Activated CD4-positive, alpha-beta T cell treated with anti-CD3 and anti-CD28 coated beads, Interleukin-2, amount 50 U/mL, for 48 hours (primary cell): ENCODE data around the gene GALNT13.

ENCODE experiments used
- DNase-seq, 2 experiments: peaks; one replicate each; pipeline ENCODE4 v3.0.0-alpha.2; 2020

The GALNT13 gene

DNA sequence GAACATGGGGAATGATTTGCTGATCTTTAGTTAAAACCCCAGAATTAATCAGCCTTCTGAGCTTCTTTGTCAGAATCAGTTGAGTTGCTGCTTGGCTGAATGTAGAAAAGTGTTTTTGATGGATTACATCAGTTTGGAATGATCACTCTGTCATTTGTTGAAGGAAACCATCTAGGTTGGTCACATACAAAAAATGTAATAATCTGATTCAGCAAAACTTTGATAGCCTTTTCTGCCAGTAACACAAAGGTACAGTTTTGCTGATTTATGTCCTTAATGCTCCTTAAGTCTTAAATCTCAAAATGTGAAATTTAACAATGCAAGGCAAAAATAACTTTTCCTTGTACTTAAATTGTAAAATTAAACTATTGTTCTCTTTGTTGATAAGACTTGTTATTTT is 74.3 kb downstream of the GALNT13 start:
- no peak for DNase-seq

DNA sequence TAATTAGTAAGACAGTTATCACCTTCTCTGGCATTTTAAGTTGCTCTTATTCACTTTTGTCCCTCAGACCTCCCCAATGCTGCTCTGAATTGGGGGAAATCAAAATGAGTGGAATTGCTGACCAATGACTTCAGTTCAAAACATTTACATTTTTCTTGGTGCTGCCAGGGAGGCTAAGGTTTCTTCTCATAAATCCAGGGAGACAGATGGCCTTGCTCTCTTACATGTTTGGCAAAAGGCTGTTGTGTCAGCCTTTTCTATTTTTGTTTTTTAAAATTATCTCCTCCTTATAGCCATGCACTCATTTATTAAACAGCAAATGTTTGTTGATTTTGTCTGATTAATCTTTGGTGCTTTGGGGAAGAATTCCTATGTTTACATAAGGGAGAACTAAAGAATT is 82.0 kb downstream of the GALNT13 start:
- DNase-seq: no peak

DNA sequence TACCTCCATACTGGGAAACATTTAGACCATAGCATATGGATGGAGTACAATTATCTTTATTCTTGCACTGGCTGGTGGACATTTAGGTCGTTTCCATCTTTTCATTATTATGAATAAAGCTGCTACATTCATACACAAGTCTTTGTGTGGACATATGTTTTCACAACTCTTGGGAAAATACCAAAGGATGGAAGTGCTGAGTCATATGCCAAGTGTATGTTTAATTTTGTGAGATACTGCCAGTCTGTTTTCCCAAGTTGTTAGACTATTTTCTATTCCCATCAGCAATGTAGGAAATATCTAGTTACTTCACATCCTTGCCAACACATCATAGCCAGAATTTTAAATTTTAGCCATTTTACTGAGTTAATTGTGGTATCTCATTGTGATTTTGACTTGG is 91.5 kb downstream of the GALNT13 start:
- DNase-seq: no peak

DNA sequence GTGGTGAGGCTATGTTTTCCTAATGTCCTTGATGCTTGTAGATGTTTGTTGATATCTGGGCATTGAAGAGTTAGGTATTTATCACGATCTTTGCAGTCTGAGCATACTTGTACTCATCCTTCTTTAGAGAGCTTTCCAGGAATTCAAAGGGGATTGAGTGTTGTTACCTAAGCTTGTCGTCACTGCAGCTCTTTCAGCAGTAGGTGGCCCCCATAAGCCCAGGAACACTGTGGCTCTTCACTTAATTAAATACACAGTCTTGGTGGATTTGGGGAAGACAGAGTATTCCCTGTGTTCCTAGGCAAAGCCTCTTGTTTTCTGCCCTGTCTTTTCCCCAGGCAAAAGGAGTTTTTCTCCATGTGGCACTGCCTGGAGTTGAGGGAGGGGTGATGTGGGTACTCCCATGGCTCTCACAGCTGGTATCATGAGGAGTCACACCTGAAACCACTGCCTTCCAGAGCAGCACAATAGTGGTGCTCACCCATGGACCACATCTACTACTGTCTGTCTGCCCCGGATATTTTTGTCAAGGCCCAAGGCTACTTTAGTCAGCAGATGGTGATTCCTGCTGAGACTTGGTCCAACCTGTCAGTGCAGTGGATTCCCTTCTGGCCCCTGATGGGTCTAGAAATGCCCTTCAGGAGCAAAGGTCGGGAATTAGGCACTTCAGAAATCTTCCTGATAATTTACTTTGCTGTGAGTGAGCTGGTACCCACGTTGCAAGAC is 95.7 kb downstream of the GALNT13 start:
- no peak for DNase-seq

DNA sequence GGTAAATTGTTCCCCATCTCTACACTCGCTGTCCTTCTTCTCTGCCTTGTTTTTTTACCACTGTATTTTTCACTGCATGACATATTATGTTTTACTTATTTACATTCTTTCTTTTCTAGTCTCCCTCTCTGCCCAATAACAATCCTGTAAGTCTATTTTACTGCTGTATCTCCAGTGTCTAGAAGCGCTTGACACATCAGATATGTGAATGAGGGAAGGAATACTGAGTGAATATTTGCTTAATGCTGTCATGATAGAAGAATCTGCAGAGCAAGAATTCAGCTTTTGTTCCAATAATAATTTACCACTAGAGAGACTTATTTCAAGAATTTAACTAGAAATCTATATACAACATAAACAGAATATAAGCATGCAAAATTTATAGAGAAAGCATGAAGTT is 99.5 kb downstream of the GALNT13 start:
- DNase-seq: no peak

DNA sequence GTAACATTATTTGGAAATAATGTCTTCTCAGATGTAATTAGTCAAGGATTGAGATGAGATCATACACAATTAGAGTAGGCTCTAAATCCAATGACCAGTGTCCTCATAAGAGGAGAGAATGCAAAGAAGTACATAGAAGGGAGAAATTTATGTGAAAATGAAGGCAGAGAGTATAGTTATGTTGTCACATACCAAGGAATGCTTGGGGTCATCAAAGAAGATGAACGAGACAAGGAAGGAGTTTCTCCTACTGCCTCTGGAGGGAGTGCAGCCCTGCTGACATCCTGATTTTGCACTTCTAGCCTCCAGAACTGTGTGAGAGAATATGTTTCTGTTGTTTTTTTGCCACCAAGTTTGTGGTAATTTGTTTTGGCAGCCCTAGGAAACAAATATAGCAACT is 100.1 kb downstream of the GALNT13 start:
- DNase-seq: no peak

DNA sequence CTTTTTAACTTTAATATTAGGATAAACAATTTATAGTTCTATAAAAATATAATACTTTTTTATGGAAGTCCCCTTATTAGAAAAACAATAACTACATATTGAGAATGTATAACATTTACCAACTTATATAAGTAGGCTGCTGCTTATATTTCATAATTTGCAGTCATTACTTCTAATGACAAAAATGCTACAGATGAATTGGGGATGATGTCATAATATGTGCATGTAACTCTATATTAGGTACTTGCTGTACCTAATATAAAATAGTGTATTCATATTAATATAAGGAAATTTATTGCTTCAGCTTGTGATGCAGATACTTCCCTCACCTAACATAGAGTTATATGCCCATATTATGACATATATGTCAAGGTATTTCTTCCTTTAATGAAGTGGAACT is 100.7 kb downstream of the GALNT13 start:
- DNase-seq: no peak

DNA sequence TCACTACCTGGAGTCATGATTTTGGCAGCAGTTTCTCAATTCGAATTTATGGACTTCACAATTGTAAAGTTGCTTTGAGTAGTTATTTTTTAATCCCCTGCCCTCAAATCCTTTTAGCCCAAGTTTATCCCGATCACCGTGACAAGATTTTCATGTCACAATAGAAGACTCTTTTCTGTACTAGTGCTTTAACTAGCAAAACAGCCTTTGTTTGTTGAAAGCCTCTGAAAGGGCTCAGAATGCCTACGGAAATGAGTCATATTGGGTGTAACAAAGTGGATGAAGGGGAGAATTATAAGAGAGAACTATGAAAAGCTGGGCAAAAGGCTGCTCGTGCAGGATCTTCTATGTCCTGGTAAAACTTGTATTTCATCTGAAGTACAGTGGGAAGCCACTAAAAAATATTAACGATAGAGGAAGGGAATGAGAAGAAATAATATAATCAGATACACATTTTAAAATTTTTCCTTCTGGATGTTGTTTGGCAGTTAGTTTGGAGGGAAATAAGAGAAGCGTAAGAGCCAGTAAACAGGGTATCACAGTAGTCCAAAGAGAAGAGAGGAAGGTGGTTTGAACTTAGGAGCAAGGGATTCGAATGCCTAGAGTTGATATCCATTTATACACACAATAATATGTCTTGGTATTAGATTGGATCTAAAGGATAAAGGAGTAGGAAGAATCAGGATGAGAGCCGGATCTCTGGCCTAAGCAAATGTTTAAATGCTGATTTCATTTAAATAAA is 114.9 kb downstream of the GALNT13 start:
- no peak for DNase-seq

DNA sequence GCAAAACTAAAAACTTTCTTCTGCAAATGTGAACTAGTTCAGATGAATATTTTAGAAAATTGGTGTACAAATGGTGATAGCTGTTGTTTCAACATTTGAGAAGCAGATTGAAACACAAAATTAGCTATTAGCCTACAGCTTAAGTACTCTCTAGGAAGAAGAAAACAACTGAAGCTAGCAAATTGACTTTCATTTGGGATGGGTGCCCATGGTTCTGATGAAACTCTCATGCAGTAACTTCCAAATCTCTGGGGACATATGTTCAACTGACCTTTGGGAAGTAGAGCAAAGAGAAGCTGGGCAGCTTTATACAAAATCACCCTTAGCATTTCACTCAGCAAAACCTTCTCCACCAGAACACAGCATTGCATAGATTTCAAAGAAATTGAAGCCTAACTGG is 119.0 kb downstream of the GALNT13 start:
- no peak for DNase-seq

DNA sequence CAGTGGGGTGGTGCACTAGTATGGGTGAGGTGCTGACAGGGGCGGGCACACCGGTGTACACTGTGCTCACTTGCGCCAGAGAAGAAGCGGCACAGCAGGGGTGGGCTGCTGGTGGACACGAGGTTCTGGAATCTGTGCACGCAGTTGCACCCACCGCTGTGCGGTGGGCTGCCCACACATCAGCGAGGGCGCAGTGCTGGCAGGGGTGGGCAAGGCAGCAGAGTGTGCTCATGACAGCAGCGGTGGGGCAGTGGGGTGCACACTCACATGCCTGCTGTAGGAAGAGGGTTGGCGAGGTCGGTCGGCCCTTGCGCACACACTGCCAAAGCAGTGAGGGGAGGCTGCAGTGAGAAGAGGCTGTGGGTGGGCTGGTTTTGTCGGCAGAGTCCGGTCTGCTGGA is 141.8 kb downstream of the GALNT13 start:
- DNase-seq: no peak

DNA sequence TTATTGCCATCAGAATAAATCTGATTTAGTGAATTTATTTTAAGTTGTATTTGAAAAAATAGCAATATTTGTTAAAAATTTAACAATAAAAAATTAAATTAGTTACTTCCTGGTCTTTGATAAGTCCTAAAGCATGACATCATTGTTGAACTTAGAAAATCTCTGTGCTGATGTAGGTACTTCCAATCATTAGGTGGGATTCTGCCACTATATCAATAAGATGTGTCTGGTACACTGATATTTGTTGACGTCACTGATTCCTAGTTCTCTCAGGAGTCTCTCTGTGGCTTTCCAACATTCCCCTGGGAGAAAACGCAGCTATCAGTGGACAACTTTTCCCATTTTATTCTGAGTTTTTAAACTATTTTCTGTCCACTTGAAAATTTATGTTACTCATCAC is 143.5 kb downstream of the GALNT13 start:
- DNase-seq: no peak

DNA sequence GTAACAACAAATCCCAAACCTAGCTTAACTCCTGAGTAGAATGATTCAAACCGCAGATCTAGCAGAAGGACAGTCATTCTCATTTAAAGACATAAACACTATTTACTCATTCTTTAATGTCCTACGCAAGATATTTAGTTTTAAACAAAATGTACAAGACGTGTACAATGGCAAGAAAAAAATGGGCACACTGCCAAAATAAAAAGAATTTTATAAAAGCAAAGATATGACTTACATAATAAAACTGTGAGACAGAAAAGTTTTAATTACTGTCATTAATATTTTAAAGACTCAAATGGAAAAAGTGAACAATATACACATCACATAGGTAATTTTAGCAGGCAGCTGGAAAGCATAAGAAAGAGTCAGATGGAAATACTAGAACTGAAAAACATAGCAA is 157.8 kb downstream of the GALNT13 start:
- no peak for DNase-seq

DNA sequence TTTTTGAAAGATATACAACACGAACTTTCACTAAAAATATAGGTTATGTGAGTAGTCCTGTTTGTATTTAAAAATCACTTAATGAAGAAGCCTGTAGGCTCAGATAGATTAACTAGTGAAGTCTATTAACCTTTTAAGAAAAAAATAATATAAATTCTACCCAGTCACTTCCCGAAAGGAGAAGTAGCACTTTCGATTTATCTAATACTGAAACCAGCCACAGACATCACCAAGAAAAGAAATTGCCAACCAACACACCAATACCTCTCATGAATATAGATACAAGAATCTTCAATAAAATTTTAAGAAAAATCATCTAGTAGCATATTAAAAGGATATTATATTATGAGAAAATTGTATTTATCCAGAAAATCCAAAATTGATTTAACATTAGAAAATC is 160.5 kb downstream of the GALNT13 start:
- no peak for DNase-seq

DNA sequence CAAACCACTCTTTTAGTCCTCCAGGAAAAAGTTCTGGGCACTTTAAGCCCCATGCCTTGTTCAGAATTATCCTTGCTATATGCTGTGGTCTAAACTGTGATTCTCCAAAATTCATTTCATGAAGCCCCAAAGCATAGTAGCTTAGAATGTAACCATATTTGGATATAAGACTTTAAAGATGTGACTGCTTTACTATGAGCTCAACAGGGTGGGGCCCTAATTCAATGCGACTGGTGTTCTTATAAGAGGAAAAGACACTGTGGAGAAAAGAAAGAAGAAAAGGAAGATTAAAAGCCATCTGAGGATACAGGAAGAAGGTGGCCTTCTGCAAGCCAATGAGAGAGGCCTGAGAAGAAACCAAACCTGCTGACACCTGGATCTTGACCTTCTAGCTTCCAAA is 174.8 kb downstream of the GALNT13 start:
- DNase-seq: no peak

DNA sequence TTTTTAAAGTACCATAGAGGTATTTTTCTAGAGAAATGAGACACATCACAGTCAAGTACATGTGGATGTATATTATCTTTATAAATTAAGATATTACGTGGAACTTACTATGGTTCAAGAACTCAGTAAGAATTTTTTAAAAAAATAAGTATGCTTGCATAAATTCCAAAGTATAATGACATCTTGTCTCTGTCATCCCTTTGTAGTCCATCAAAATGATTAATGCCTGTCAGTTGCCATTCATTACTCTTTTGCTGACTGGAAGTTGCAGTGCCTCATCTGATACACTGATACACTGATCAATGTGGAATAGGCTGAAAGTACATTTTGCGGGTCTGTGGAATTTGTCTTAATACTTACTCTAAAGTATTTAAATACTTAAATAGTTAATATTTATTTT is 177.2 kb downstream of the GALNT13 start:
- DNase-seq: no peak

DNA sequence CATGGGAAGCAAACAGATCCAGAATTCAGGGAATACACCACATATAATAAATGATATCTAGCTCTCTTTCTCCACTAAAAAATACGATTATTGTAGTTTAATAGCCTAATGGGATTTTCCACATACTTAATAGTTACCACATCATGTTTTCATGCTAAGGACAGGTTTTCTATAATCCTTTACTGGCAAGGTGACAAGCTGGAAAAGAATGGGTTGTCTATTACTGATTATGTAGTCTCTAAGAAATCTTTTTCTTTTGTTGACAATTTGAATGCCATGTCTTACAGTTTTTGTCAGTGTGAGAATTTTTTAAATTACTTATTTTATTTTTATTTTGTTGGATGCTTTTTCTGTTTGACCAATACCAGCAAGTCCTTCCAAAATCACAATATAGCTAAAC is 177.8 kb downstream of the GALNT13 start:
- DNase-seq: no peak

DNA sequence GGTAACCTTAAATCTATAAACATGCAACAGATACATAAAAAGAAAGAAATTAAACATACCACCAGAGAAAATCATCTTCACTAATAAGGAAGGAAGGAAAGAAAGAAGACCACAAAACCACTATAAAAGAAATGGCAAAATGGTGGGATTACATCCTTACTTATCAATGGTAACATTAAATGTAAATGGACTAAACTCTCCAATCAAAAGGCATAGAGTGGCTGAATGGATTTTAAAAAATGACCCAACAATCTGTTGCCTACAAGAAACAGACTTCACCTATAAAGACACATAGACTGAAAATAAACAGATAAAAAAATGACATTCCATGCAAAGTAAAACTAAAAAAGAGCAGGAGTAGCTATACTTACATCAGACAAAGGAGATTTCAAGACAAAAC is 195.4 kb downstream of the GALNT13 start:
- no peak for DNase-seq

DNA sequence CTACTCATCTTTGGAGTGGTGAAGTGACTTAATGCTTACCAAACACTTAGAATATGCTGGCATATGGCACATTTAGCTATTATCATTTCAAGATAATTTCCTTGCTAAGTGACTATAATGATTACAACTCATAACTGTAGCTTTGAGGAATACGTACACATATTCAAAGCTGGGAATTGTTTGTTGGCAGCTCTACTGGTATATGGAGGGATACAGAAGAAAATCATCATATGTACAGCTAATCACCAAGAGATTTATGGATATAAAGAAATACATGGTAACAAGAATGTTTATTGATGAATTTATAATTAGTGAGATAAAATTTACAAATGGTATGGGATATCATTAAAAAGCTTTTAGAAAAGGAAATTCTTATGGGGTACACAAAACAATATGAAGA is 207.2 kb downstream of the GALNT13 start:
- DNase-seq: no peak

DNA sequence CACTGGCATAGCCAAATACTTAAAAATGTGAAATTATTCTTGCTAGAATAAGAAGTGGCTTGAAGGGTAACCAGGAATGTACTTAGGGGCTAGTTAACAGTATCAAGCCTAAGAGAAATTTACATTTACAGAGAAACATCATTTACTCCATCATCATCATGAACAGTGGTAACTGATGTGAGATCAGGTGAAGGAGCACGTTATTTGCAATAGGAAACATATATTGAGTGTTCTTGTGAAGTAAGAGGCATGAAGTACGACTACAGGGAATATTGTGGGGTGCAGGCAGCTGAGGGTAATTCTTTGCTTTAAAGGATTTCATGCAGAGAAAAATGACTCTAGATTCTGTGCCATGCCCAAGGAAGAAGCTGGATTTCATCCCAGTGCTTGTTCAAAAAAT is 220.8 kb downstream of the GALNT13 start:
- no peak for DNase-seq

DNA sequence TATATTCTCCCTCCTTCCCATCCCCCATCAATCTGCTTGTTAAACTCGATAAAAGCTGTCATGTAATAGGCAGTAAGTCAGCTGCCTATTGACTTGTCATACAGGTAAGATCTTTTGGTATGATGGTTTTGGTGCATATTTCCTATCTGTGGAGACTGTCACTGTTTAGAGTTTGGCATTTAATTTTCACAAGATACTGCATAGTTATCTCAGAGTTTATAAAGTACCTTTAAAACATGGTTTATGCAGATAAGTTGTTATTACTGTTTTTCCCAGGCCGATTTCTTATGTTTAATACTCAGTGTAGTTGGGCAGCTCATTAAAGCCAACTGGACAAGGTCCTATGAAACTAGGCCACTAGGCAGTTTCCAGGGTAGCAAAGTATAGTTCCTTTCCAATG is 222.1 kb downstream of the GALNT13 start:
- no peak for DNase-seq

DNA sequence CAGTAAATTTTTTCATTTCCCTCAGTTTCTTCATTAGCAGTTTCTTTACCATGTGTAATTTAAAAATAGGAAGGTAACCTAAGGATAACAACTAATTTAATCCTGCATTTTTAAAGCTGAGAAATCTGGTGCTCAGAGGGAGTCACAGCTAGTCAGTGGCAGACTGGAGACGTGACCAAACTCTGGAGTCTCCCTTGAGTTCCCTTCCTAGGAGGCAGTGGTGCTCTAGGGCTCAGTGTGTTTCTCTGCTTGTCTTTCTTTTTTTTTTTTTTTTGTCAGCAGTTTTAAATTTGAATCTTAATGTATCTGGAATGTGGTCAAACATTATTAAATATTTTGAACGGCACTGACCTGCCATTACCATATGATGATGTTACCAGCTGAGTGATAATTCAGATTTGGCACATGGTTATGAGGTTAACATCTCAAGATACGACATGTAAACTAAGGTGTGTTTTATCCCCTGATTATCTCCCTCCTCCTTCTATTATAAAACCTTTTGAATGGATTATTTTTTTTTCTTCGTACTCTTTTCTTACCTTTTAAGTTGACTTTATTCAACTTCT is 226.2 kb downstream of the GALNT13 start:
- DNase-seq: no peak

DNA sequence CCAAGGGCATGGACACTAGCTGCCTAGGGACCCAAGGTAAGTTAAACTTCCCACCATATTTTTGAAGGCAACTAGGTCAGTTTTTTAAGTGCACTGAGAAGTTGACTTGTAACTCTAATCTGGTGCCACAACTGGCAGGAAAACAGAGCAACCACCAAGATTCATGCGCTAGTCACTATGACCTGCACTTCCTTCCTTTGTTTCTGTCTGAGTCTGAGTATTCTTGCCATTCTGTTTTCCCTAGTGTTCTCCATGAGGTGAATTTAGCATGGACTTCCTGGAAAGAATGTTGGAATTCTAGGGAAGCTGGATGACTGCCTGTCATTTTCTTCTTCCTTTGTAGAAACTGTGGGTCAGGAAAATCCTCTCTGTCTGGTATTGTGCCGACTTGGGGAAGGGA is 249.0 kb downstream of the GALNT13 start:
- DNase-seq: no peak

DNA sequence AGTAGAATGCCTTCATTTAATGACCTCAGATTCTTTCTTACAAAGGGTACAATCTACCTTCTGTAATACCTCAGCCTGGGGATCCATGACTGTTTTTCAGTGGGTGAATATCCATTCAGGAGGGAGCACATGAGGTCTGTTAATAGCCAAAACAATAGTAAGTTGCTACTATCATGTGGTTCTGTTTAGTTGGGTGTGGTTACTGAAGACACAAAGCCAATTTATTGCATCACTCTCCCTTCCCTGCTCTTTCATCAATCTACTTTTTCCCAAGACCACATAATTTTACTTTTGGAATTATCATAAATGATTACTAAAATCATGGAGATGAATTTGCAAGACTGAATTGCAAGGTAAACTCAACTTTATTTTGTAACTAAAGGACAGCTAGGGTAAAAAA is 254.2 kb downstream of the GALNT13 start:
- DNase-seq: no peak

DNA sequence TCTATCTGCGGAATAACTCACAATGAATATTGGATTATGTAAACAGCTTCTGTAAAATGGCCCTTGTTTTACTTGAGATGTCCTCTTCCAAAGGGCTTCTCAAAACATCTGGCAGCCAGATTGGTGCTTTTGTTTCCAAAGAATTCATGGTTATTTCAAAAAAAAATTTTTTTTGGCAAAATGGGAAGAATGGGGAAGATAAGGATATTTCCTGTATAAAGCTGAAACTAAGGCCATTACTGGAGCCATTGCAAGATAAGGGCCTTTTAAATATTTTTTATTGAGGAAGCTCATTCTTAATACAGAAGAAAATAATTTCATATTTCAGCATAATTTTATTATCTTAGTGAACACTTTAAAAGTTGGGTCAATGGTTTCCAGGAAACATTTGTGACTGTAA is 259.1 kb downstream of the GALNT13 start:
- no peak for DNase-seq

DNA sequence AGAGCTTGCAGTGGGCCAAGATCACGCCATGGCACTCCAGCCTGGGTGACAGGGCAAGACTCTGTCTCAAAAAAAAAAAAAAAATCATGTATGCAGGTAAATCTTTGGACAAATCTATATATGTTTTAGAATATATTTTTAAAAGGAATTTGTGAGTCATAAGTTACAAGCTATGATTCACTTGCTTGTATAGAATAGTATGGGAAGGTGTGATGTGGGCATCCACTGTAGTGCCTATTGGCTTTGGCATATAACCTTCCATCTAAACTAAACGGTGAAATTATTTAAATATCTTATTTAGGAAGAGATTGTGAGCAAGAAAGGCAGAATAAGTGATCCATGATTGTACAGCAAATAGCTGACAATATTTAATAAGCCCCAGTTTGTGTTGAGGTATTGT is 261.1 kb downstream of the GALNT13 start:
- no peak for DNase-seq
